Ishikawa (cell line): ENCODE measurements around the gene USP6NL.

Source experiments
- CREB1 ChIP-seq: IDR thresholded peaks from 2 replicates; pipeline ENCODE4 v1.6.1; 2012; ENCODE audit warnings: low read depth
- EP300 ChIP-seq: IDR thresholded peaks from 2 replicates; pipeline ENCODE4 v1.6.1; 2012; ENCODE audit warnings: borderline replicate concordance
- MAX ChIP-seq: IDR thresholded peaks from 2 replicates; pipeline ENCODE4 v1.6.1; 2012
- REST ChIP-seq: IDR thresholded peaks from 2 replicates; pipeline ENCODE4 v1.6.1; 2012; ENCODE audit warnings: low read depth, mild to moderate bottlenecking

- TF ChIP-seq REST (no peak), CREB1 (no peak), MAX (no peak), EP300 (no peak)
These were observed 135.5 kb downstream of the USP6NL start for GRCh38 chr10:11475831-11476434.
